ENCODE measurements around the gene TMEM74B. TPM values are rescaled to one million over a fixed set of nuclear protein-coding genes. Genes with fewer than 3 reads are reported as not detected.

Gene TMEM74B
- polyA plus RNA-seq, 3 donors: not detected

DNA sequence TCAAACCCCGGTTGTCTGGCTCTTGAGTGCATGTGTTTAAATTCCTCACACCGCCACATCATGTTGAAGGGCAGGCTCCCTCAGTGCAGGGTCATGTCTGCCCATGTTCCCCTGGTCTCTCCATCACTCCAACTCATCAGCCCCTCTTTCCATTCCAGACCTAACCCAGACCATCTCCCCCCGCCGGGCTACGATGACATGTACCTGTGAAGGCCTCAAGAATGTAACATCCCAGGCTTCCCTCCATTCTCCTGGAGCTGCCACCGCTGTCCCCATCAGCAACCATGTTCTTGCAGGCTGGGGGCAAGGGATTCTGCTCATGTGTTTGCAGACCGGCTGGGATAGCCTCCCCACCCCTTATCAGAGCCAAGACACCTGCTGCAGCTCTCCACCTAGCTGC lies 19.9 kb downstream of the TMEM74B start:
- 100% methylated on average over 5 of the region's 7 CpGs for WGBS (ENCODE audit: insufficient coverage)

DNA sequence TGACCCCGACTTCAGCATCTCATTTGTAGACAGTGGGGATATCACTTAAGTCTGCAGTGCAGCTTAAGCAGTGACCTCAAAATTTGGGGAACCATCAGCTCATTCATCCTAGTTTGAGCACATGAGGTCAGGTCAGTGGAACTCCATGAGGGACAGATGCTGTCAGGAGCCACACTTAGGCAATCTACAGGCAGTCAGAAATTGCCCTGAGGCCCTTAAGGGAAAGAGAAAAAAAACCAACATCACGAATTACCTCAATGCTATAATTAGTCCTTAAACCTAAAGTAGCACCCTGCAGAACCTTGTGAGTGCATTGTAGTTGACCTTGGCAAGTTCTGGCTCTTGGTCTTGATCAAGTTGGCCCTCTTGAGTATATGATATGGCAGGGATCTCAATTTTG lies 21.1 kb downstream of the TMEM74B start:
- Histone ChIP-seq H3K4me2 (replicated peaks; ENCODE audit: extremely low read depth, low read length, poor library complexity, severe bottlenecking) (no peak overlapping the region), H2AFZ (ENCODE audit: insufficient read depth, low read depth, low read length, poor library complexity, severe bottlenecking) (no peak overlapping the region), H3K27me3 (ENCODE audit: control insufficient read depth in 2 of 2, insufficient read depth in 2 of 2, low read length in 2 of 2) (no peaks in the 10 kb centered on the region), H3K4me1 (ENCODE audit: control insufficient read depth in 1 of 2, insufficient read depth in 2 of 2, low read length in 2 of 2) (no peaks in the 10 kb centered on the region), H3K4me3 (replicated peaks in 1 of 3; ENCODE audit: low read depth in 2 of 3, low read length in 3 of 3) (no peak overlapping the region), H3K36me3 (replicated peaks in 1 of 2; ENCODE audit: control insufficient read depth in 1 of 2, insufficient read depth in 2 of 2, low read length in 2 of 2) (peaks cover 89 to 93% of the 10 kb centered on the region in 2 donors), H4K20me1 (ENCODE audit: insufficient read depth, low read length) (peaks cover 39% of the 10 kb centered on the region), H3K79me2 (ENCODE audit: insufficient read depth, low read length) (no peaks in the 10 kb centered on the region), H3K9me3 (replicated peaks in 1 of 2; ENCODE audit: control insufficient read depth in 1 of 2, insufficient read depth in 1 of 2, low read length in 2 of 2) (no peaks in the 10 kb centered on the region), H3K27ac (ENCODE audit: low read depth in 1 of 2, low read length in 2 of 2) (no peak overlapping the region), H3K9ac (ENCODE audit: insufficient read depth, low read length, poor library complexity, severe bottlenecking) (no peak overlapping the region)
- H3K4me1 Mint-ChIP-seq: peaks cover 7% of the 10 kb centered on the region
- H3K27ac Mint-ChIP-seq: peak overlapping the region in 2 of 7 donors; percentile 46 to 47
- peaks cover 0 to 3% (median 0%) of the 10 kb centered on the region in 7 donors for H3K9me3 Mint-ChIP-seq
- TF ChIP-seq CTCF (IDR thresholded peaks at IDR 0.05): no peak
- intact Hi-C loops (cut with micrococcal nuclease): no loop called here
- peaks cover 78 to 83% of the 10 kb centered on the region in 2 donors for H3K36me3 Mint-ChIP-seq
- no peak for DNase-seq
- WGBS (ENCODE audit: insufficient coverage): no CpG with 5 or more reads among the region's 2 CpGs
- H3K27me3 Mint-ChIP-seq (ENCODE audit: low read depth in 3 of 3): peaks cover 0 to 2% (median 0%) of the 10 kb centered on the region in 3 donors
- H3K4me3 Mint-ChIP-seq: no peak overlapping the region

More for the DNA sequence above, 19.9 kb downstream of the TMEM74B start:
- no peak overlapping the region for H3K4me3 Mint-ChIP-seq
- Histone ChIP-seq H3K36me3 (replicated peaks in 1 of 2; ENCODE audit: control insufficient read depth in 1 of 2, insufficient read depth in 2 of 2, low read length in 2 of 2) (peaks cover 96 to 99% of the 10 kb centered on the region in 2 donors), H3K4me2 (replicated peaks; ENCODE audit: extremely low read depth, low read length, poor library complexity, severe bottlenecking) (no peak overlapping the region), H2AFZ (ENCODE audit: insufficient read depth, low read depth, low read length, poor library complexity, severe bottlenecking) (no peak overlapping the region), H3K27me3 (ENCODE audit: control insufficient read depth in 2 of 2, insufficient read depth in 2 of 2, low read length in 2 of 2) (no peaks in the 10 kb centered on the region), H3K4me3 (replicated peaks in 1 of 3; ENCODE audit: low read depth in 2 of 3, low read length in 3 of 3) (no peak overlapping the region), H3K4me1 (ENCODE audit: control insufficient read depth in 1 of 2, insufficient read depth in 2 of 2, low read length in 2 of 2) (no peaks in the 10 kb centered on the region), H3K27ac (ENCODE audit: low read depth in 1 of 2, low read length in 2 of 2) (no peak overlapping the region), H4K20me1 (ENCODE audit: insufficient read depth, low read length) (peaks cover 39% of the 10 kb centered on the region), H3K9ac (ENCODE audit: insufficient read depth, low read length, poor library complexity, severe bottlenecking) (no peak overlapping the region), H3K9me3 (replicated peaks in 1 of 2; ENCODE audit: control insufficient read depth in 1 of 2, insufficient read depth in 1 of 2, low read length in 2 of 2) (no peaks in the 10 kb centered on the region), H3K79me2 (ENCODE audit: insufficient read depth, low read length) (no peaks in the 10 kb centered on the region)
- peaks cover 7% of the 10 kb centered on the region for H3K4me1 Mint-ChIP-seq
- H3K9me3 Mint-ChIP-seq: peaks cover 0 to 3% (median 0%) of the 10 kb centered on the region in 7 donors
- peaks cover 87 to 92% of the 10 kb centered on the region in 2 donors for H3K36me3 Mint-ChIP-seq
- no peak for DNase-seq
- TF ChIP-seq CTCF (IDR thresholded peaks at IDR 0.05): no peak
- peaks cover 0 to 2% (median 0%) of the 10 kb centered on the region in 3 donors for H3K27me3 Mint-ChIP-seq (ENCODE audit: low read depth in 3 of 3)
- H3K27ac Mint-ChIP-seq: no peak overlapping the region
- intact Hi-C loops (cut with micrococcal nuclease): no loop called here

All from CD14-positive monocyte (primary cell).